SK-N-DZ (cell line): Measurements from ENCODE around the gene ATP5PO.
"Not testable (repeated sequence)": the region's sequence is repeated elsewhere in the genome, so short reads cannot be mapped to it uniquely, and the experiment has no call there.

ENCODE experiments used
- DNase-seq: peaks from one replicate; pipeline ENCODE4 v3.0.0-alpha.2; 2015; ENCODE audit warnings: low spot score

Gene ATP5PO

DNA sequence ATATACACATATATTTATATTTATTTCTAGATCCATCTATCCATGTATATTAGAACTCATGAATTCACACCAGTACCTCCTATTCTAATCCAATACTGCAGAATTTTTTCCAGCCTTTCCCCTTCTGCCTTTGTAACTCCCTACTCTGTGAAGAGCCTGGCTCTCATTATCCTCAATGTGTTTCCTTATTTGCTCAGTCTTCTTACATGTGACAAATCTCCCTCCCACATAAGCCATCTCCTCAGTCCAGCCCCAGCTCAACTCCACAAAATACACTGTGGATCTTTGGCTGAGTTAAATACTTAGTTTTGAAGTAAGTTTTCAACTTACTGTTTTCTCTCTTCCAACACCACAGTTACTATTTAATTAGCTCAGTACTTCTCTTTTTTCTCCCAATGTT, 45.7 kb downstream of the ATP5PO start:
- no peak for DNase-seq

DNA sequence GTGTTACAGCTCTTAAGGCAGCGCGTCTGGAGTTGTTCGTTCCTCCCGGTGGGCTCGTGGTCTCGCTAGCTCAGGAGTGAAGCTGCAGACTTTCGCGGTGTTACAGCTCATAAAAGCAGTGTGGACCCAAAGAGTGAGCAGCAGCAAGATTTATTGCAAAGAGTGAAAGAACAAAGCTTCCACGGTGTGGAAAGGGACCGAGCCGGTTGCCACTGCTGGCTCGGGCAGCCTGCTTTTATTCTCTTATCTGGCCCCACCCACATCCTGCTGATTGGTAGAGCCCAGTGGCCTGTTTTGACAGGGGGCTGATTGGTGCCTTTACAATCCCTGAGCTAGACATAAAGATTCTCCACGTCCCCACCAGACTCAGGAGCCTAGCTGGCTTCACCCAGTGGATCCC, 47.7 kb downstream of the ATP5PO start:
- not testable (repeated sequence) for DNase-seq

DNA sequence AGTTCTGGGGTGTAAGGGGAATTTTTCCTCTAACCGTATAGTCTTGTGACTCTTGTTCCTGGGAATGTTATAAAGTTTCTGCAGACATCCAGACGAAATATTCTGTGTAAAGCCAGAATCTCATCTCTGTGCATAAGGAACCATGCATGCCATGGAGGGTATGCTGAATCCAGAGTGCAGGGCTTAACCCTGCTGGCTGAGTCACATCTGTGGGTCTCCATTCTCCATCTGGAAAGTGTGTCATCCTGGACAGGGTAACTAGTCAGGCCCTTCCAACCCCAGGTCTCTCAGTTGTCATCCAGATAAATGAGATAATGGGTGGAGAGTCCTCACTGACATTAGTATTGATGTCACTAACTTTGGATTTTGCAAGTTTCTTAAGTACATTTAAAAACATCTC, 48.8 kb downstream of the ATP5PO start:
- DNase-seq: no peak

DNA sequence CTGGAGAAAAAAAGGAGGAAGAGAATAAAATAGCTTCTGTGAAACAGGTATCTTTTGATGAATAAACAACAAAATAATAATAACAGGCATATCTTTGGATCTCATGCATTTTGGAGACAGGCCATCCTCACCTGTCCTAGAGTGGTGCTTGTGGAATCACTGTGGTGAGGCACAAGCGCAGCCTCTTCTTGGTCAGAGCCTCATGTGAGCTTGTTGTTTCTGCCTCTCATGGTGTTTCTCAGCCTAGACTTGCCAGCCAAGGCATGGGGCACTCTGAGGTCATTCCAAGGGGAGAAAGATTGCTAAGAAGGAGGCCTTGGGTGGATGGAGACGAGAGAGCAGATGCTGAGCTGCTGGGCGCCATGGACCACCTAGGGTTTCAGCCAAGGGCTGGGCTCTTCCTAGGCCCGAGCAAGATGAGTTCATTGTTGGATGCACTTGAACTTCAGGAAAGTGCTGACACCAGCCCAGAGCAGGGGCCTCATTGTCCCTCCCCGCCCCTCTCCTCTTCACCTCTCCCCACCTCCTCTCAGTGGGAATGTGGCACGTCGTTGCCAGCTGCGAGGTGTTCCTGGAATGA, 49.5 kb downstream of the ATP5PO start:
- DNase-seq: no peak

DNA sequence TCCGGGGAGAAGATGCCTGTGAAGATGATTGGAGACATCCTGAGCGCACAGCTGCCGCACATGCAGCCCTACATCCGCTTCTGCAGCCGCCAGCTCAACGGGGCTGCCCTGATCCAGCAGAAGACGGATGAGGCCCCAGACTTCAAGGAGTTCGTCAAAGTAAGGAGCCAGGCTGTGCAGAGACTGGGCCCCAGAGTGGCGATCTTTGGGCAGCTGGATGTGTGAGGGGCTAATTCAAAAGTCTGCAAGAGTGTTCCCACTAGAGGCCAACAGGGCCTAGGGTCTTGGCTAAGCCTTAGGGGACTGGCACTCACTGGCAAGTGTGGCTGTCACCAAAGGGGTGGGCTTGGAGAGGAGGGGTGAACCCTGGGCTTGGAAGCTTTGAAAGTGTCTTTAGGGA, 50.4 kb downstream of the ATP5PO start:
- DNase-seq: no peak

DNA sequence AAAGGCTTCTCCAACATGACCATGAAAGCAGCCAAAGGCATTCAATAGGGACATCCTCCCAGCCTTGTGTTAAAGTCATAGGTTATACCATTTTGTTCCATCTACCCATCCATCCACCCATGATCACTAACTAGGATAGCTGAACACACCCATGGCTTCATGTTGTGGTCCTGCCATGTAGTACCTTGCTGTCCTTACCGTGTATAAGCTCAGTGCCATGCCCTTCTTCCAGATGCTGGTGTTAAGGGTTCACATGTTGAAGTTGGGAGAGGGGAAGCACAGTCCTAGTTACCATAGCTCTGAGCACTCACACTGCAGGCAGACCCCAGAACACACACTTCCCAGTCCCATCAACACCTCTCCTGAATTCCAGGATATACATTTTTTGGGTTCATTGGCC, 51.5 kb downstream of the ATP5PO start:
- no peak for DNase-seq

DNA sequence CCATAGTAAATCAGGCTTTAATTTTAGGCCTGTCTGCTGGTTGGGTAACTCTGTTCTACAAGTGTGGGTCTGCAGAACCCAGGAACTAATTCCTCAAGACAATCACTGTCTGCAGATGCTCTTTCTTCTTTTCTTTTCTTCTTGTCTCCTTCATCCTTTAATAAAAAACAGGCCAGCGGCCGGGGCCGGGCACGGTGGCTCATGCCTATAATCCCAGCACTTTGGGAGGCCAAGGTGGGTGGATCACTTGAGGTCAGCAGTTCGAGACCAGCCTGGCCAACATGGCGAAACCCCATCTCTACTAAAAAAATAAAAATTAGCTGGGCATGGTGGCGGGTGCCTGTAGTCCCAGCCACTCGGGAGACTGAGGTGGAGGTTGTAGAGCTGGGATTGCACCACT, 52.4 kb downstream of the ATP5PO start:
- DNase-seq: not testable (repeated sequence)

DNA sequence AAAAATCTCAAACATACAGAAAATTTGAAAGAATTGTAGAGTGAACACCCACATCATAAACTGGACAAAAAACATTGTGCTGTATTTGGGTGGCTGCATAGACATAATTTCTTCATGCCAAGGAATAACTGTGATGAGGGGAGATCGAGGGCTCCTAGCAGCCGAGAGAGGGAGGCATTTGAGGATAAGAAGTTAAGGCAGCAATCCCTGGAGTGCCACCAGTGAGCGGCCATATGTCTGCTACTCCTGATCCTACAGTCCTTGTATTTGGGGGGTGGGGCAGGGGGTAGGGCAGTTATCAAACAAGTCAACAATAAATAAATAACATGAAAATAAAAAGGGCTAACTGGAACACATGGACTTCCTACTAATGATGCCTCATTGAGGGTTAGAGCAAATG, 54.5 kb downstream of the ATP5PO start:
- no peak for DNase-seq

DNA sequence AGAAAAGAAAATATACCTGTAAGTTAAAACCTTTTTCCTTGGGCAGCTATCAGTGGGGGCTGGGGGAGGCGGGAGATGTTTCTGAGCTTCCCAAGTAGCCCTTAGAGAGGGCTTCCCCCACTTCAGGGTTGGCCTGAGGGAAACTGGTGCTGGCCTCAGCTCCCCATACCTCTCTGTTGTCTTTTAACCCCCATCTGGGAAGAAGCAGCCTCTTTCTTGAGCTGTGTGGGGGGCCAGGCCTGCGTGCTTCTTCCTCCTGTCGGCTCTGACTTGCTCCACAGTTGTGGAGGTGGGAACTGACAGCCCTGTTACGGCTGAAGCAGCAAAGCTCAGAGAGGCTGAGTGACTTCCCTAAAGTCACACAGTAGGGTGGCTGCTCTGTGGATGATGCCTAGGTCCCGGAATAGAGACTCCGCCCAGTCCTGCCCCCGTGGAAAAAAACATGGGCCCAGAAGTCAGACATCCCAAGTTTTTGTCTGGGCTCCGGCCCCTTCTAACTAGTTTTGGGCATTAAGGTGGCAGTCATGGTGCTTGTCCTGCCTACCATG, 55.2 kb downstream of the ATP5PO start:
- DNase-seq: no peak

DNA sequence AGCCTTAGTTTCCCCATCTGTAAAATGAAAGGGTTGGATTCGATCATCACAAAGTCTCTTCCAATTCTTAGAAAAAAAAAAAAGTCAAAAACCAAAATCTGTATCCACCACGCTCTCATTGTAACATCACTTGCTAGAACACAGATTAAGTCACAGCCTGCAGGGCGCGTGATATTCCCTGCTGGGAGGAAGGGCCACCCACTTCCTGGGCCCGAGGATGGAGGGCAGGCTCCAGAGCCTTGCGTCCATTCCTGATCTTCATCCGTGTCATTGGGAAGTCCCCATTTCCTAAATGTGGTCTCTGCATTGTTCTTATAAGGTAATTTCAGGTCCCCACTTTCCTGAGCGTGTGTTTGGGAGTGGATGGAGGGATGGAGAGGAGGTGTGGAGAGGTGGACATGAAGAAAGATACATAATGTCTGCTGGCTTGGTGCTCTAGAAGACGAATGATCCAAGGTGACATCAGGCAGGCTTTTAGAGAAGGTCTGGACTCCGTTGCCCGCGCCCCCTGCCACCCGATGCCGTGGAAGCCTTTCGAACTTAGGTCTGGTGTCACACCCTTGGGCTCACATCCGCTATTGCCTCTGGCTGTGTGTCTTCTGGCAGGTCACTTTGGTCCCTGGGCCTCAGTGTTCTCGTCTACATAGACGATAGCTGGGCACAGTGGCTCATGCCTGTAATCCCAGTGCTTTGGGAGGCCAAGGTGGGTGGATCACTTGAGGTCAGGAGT, 56.1 kb downstream of the ATP5PO start:
- no peak for DNase-seq

DNA sequence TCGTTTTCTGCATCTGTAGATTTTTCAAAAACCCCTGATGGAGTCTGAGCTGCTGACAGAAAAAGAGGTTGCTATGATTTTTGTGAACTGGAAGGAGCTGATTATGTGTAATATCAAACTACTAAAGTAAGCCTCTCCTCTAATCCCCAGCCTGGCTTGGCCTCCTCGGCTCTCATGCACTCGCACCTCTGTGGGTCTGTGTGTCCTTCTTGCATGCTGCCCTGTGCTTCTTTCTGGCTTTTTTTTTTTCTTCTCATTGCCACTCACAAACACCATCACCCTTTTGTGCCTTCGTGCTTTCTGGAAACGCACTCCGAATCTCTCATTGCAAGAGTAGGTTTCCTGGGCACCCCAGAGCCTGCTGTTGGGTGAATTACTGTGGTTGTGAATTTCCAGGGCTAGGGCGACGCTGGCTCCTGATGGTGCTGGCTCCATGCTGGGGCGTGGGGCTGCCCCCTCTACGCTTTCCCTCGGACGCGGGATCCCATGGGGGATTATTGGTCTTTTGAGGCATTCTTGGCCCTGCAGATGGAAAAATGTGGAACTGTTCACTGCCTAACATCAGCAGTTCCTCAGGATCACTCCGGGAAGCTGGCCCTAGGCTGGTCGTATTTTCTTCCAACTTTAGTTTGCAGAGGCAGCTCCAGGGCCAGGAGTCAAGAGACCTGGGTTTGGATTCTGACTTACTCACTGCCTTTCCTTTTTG, 56.8 kb downstream of the ATP5PO start:
- no peak for DNase-seq

DNA sequence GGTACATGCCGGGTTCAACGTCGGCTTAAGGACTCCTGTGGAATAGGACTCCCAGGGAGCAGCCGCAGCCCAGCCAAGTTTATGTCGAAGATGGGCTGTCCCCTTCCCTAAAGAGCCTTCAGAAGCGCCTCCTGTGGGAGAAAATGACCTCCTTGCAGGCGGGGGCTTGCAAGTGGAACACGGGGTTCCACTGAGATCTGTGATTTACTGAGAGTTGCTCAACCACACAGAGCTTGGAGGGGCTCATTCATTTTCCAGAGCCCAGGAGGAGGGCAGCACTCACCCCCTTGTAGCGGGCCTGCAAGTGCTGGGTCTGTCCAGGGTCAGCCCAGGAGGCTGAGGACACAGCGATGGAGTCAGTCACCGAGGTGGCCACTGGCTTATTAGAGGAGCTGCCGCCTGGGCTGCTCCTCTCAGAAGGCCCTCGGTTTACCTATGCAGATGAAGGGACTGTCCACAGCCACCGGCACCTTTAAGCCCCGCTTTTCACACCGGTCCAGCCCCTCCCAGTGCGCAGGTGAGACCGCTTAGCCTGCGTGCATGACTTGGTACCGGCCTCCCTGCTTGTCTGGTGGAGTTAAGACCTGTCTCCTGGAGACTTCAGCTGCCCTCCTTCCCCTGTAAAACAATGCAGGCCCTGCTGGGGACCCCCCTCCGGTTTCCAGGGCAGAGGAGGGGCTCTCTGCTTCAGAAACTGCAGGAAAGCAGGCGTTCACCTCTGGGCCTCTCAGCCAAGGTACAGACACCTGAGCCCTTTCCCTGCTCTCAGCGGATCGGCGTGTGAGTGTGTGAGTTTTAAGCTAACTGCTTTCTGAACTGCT, 57.5 kb downstream of the ATP5PO start:
- DNase-seq: no peak

DNA sequence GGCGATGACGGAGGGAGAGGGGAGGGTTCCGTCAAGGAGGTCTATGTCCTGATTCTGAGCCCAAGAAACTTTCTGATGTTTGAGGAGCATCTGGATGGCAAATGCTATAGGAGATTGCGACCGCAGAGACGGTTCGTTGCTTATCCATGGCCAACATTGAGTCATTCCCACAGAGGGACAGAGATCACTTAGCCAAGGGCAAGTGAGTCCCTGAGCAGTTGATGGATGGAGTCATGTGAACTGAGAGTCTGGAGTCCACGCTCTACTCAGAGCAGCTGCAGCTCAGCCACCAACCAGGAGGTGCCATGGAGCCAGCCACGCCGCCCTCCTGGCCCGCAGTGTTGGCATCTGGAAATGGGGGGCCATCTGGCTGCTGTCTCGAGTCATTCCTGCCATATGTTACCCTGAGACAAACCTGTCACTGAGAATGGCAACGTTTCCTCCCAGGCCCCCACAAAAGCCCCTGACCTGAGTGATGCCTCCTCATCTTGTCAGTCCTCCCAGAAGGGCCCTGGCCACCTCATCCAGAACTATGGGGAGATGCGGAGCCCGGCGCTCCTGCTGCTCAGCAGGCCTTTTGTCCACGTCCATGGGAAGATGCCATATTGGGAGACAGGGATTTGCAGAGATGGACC, 58.6 kb downstream of the ATP5PO start:
- DNase-seq: no peak

DNA sequence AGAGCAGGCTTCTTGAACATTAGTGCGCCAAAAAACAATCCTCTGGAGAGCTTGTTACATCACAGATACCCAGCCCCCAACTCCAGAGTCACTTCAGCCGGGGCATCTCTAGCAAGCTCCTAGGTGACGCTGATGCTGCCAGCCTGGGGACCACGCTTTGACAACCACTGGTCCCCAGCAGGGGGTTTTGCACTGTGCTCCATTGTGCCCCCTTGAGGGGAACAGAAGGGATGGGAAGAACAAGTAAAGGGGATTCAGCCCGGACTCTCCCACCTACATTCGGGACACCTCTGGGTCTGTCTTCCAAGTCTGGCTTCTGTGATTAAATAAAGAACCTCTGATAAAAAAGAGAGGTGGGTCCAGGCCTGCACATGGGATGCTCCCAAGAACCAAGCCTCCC, 60.4 kb downstream of the ATP5PO start:
- DNase-seq: no peak

DNA sequence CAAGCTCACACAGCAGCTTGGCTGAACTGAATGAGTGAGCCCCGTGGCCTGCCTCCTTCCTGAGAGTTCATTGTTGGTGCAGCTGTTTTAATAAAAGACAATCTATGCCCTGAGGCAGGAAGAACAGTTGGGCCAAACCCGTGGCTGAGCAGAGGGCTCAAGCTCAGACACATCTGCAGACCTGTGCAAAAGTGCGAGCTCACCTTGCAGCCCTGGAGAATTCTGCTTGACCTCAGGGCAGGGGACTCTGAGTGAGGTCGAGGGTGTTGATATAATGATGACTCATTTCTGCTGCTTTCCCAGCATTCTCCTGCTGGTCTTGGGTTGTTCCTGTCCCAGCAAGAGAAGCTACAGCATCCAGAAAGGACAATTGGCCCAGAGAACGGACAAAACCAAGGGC, 61.0 kb downstream of the ATP5PO start:
- DNase-seq: no peak
